Measurements from ENCODE around the gene AGTR1.
A peak's percentile ranks its signal among the peaks of the same experiment; 100 is the strongest.

AGTR1 gene

GRCh38 chr3:148697306-148698189, at the start of gene AGTR1:
Gene AGTR1 (plus strand): TSS chr3:148697903. CDS start chr3:148741036, 43,133 bp downstream.
- peak; percentile 54 to 65 for DNase-seq (ENCODE audit: low read depth in 2 of 2)

- DNase-seq (ENCODE audit: low read depth in 2 of 2), result peak; percentile 63 to 66
Observed at GRCh38 chr3:148648685-148649352, 48.9 kb upstream of the AGTR1 start.

GRCh38 chr3:148651549-148651948, 46.2 kb upstream of the AGTR1 start:
- no peak for DNase-seq (ENCODE audit: low read depth in 2 of 2)

- DNase-seq (ENCODE audit: low read depth in 2 of 2), result no peak
Observed at GRCh38 chr3:148654433-148654832, 43.3 kb upstream of the AGTR1 start.

- DNase-seq (ENCODE audit: low read depth in 2 of 2), result no peak
Observed at GRCh38 chr3:148657470-148657869, 40.2 kb upstream of the AGTR1 start.

- DNase-seq (ENCODE audit: low read depth in 2 of 2), result no peak
Observed at GRCh38 chr3:148659512-148659911, 38.2 kb upstream of the AGTR1 start.

GRCh38 chr3:148680289-148680688, 17.4 kb upstream of the AGTR1 start:
- DNase-seq (ENCODE audit: low read depth in 2 of 2), result no peak

- DNase-seq (ENCODE audit: low read depth in 2 of 2), result no peak
Observed at GRCh38 chr3:148681080-148681479, 16.6 kb upstream of the AGTR1 start.

- DNase-seq (ENCODE audit: low read depth in 2 of 2), result no peak
Observed at GRCh38 chr3:148682997-148683396, 14.7 kb upstream of the AGTR1 start.

GRCh38 chr3:148694116-148694515, 3.6 kb upstream of the AGTR1 start:
- DNase-seq (ENCODE audit: low read depth in 2 of 2), result peak; percentile 54 to 67

- no peak for DNase-seq (ENCODE audit: low read depth in 2 of 2)
Observed at GRCh38 chr3:148698190-148698810, 597 bp downstream of the AGTR1 start.

- no peak for DNase-seq (ENCODE audit: low read depth in 2 of 2)
Observed at GRCh38 chr3:148705314-148705713, 7.6 kb downstream of the AGTR1 start.

- peak; percentile 56 to 62 for DNase-seq (ENCODE audit: low read depth in 2 of 2)
Observed at GRCh38 chr3:148707601-148708380, 10.1 kb downstream of the AGTR1 start.

- DNase-seq (ENCODE audit: low read depth in 2 of 2), result no peak
Observed at GRCh38 chr3:148708409-148708808, 10.7 kb downstream of the AGTR1 start.

GRCh38 chr3:148709560-148710253, 12.0 kb downstream of the AGTR1 start:
- DNase-seq (ENCODE audit: low read depth in 2 of 2), result no peak

- DNase-seq (ENCODE audit: low read depth in 2 of 2), result no peak
Observed at GRCh38 chr3:148710665-148711064, 13.0 kb downstream of the AGTR1 start.

- DNase-seq (ENCODE audit: low read depth in 2 of 2), result no peak
Observed at GRCh38 chr3:148711981-148712666, 14.4 kb downstream of the AGTR1 start.

- no peak for DNase-seq (ENCODE audit: low read depth in 2 of 2)
Observed at GRCh38 chr3:148714521-148714920, 16.8 kb downstream of the AGTR1 start.

GRCh38 chr3:148716657-148717056, 19.0 kb downstream of the AGTR1 start:
- DNase-seq (ENCODE audit: low read depth in 2 of 2), result no peak

- DNase-seq (ENCODE audit: low read depth in 2 of 2), result no peak
Observed at GRCh38 chr3:148717885-148718561, 20.3 kb downstream of the AGTR1 start.
